GM18951 (cell line): ENCODE data around the gene ENG.

ENCODE experiments used
- POLR2A ChIP-seq: IDR thresholded peaks from 4 replicates; pipeline ENCODE4 v1.6.1; 2011; ENCODE audit warnings: mild to moderate bottlenecking; ENCODE audit not compliant: insufficient read length, insufficient read depth; ENCODE audit errors: extremely low read depth
- in situ Hi-C: fragments of 300-500 bp; cut with MboI; formaldehyde crosslinking; loops from one replicate; pipeline ENCODE4 v1.12.0; 2022; ENCODE audit warnings: low sequenced_read_pairs, mixed read lengths, inconsistent platforms; ENCODE audit not compliant: unreplicated experiment

The ENG gene

DNA sequence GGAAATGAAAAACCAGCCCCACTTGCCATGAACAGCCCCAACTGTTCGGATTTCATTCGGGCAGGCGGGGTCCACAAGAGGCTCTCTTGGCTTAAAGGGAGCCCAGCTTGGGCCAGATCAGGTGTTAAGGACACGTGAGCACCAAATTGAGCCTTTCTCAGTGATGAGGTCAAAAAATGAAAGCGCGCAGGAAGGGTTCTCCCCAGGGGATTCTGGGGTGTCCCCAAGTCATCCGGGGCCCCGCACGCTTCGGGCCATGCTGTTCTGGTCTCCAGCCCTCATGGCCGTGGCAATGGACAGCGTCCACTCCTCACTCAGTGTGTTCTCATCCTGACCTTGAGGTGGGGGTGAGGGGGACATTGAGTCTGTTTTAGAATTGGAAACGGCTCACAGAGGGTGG is 12.1 kb upstream of the ENG start:
- no peak for TF ChIP-seq POLR2A

DNA sequence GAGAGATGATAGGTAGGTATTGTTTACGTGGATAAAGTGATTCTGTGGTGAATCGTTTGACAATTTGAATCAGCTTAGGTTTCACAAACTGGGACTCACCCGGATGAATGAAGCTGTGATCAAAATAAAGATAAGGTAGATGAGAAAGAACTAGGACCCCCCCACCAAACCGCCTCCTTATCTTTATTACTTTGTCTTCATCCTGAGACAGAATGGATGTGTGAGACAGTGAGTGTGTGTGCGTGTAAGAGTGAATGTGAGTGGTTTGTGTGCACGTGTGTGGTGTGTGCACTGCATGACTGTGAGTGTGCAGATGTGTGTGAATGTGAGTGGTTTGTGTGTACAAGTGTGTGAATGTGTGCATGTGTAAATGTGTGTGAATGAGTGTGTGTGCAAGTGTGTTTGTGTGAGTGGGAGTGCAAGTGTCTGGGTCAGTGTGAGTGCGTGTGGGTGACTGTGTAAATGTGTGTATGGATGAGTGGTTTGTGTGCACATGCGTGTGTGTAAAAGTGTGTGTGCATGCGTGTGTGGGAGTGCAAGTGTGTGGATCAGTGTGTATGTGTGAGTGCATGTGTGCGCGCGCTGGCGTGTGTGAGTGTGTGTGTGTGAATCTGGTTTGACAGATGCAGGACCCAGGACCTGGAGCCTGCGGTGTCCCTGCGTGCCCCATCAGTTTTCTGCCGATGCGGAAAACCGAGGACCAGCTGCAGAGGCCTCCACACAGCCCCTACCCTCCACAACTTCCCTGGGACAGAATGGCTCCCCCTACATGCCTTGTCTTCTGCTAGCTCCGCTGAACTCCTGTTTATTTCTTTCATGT is 11.4 kb upstream of the ENG start:
- TF ChIP-seq POLR2A, result no peak
- in situ Hi-C loops, result no loop called here

More for the DNA sequence above, 12.1 kb upstream of the ENG start:
- in situ Hi-C loops, result no loop called here

DNA sequence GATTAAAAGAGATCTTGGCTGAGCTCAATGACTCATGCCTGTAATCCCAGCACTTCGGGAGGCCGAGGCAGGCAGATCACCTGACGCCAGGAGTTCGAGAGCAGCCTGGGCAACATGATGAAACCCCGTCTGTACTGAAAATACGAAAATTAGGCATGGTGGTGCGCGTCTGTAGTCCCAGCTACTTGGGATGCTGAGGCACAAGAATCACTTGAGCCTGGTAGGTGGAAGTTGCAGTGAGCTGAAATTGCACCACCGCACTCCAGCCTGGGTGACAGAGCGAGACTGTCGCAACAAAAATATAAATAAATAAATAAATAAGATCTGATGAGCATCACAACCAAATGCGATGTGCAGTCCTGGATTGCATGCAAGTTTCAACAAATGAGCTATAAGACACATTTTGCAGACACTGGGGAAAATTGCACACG is 8.7 kb upstream of the ENG start:
- in situ Hi-C loops, result no loop called here
- no peak for TF ChIP-seq POLR2A

DNA sequence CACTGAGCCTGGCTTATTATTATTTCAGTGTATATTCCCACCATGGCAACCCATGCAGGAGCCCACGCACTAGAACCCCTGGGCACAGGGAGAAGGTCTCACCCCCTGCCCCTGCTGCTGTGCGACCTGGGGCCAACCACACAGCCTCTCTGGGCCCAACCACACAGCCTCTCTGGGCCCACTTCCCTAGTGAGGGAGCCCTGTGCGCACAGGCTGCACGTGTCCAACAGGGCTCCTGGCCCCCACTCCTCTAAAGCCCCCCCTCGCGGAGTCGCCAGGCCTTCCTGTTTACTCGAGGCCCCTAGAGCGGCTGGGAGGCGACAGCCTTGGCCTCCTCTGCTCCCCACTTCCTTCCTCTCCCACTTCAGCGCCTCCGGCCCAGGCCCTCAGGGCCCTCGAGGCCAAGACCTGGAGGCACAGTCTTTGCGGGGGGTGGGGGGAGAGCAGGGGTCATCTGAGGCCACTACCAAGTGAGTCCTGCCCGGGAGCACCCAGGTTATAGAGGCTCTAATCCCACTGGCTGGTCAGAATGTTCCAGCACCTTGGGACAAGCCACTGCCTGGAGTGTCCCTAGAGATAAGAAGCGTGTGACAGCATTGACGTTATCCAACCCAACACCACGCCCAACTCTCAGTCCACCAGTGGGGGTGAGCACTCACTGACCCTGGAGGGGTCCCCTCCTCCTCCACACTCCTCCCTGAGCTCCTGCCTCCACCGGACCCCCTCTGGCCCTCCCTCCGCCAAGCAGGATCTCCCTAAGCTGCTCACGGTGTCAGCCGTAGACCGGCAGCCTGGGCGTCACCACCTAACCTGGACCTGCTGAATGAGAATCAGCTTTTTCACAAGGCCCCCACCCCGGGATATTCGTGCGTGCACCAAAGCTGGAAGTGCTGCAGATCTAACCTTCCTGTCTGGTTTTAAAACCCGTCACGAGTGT is 7.9 kb upstream of the ENG start:
- TF ChIP-seq POLR2A, result no peak
- in situ Hi-C loops, result no loop called here

DNA sequence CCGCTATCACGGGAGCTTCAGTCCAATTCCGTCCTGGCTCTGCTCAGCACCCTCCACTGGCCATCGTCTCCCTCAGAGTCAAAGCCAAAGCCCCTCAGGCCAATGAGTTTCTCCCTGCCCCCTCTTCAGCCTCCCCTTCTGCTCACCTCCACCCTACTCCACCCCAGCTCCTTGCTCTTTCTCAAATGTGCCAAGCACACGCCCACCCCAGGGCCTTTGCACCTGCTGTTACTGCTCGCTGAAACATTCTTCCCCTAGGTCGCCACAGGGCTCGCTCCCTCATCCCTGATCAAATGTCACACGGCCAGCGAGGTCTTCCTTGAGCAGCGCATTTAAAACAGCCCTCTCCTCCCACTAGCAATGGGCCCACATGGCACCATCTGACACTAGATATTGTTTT is 6.3 kb upstream of the ENG start:
- in situ Hi-C loops, result no loop called here

DNA sequence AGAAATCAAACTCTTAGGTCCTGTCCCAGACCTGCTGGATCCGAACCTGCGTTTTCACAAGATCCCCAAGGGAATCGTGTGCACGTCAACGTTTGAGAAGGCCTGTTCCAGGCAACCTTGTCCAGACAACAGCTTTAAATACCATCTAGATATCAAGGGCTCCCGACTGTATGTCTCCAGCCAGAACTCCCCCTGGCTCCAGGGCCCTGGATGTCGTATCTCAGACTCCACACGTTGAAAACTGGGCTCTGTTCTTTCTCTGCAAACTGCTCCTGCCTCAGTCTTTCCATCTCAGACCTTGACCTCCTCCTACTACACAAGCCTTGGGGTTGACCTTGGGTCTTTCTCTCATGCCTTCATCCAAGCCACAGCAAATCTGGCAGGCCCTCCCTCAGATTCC is 5.8 kb upstream of the ENG start:
- TF ChIP-seq POLR2A, result no peak
- in situ Hi-C loops, result no loop called here

More for the DNA sequence above, 6.3 kb upstream of the ENG start:
- no peak for TF ChIP-seq POLR2A

DNA sequence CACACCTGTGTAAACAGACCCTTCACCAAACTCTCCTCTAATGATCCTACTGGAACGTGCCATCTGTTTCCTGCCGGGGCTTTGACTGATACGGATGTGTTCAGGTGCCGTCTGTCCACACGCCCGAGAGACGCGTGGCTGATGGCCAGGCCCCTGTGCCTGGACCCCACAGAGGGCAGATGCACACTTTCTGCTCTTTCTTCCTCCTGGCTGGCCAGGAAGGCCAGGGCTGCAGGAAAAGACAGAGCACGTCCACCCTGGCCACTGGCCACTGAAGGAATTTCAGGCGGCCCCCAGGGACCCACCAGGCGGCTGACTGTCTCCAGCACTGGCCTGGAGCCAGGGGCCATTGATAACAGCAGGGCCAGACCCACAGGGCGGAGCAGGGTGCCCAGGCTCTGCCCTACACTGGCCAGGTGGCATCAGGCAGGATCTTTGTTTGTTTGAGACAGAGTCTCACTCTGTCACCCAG is 3.6 kb upstream of the ENG start:
- in situ Hi-C loops, result no loop called here
- TF ChIP-seq POLR2A, result no peak

DNA sequence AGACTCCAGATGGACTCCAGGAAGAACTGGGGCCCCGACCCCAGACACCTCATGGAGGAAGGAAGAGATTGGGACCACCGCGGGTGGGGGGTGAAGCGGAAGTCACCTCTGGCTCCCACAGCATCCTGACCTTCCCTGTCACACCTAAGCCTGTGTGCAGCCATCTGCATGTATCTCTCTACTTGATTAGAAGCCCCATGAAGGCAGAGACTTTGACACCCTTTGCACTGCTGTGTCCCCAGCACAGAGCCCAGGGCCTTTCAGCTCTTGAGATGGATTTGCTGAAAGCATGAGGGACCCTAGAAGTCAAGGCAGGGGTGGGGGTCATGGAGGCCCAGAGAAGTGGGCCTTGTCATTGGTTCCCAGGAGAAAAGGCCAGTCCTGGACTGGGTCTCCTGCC is 2.8 kb upstream of the ENG start:
- in situ Hi-C loops, result no loop called here

DNA sequence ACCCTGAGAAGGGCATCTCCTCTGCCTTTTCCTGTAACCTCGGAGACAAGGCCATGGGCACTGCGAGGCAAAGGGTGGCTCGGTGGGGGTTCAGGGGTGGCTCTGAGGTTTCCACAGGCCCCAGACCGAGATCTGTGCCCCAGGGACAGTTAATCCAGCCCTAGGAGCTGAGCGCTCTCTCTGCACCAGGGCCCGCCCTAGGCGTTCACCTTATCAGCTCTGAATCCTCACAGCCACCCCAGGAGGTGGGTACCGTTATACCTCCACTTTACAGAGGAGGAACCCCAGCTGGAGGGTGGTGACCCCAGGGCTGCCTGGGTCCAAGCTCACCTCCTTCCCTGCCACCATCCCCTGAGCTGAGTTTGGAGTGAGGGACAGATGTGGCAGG is 2.3 kb upstream of the ENG start:
- no peak for TF ChIP-seq POLR2A
- in situ Hi-C loops, result no loop called here

More for the DNA sequence above, 2.8 kb upstream of the ENG start:
- TF ChIP-seq POLR2A, result no peak

DNA sequence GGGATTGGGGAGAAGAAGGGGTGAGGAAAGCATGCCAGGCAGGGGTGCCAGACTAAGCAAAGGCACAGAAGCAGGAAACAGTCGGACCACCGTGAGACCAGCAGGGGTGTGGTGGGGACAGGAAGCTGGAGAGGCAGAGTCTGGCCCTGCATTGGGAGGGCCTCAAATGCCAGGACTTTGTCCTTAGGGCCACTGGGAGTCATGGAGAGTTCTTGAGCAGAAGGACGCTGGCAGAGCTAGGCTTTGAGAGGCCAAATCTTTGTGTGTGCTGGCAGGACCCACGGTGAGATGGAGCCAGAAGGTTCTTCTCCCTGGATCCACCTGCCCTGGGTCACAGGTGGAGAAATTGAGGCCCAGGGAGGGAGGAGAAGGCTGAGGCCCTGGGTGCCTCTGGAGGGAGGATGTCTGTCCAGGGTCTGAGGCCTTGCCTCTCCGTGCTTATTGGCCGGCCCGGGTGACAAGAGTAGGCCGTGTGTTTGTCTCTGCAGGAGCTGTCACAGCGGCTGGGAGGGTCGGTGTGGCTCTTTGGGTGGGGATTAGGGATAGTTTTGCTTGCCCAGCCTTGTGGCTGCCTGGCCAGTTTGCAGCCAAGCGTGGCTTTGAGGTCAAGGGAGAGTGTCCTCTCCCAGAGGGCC is 1.8 kb upstream of the ENG start:
- no peak for TF ChIP-seq POLR2A
- in situ Hi-C loops, result no loop called here

DNA sequence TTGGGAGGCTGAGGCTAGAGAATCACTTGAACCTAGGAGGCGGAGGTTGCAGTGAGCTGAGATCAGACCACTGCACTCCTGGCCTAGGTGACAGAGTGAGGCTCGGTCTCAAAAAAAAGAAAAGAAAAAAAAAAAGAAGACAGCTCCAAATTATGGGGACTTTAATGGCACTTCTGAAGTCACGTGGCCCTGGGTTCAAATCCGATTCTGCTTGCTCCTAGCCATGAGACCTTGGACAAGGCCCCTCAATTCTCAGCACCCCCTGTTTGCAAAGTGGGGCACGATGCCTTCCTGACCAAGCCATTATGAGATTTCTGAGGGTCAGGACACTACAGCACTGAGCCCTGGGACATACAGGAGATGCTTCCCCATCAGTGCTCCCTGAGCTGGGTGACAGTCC is 1.1 kb upstream of the ENG start:
- in situ Hi-C loops, result no loop called here
- TF ChIP-seq POLR2A, result no peak

DNA sequence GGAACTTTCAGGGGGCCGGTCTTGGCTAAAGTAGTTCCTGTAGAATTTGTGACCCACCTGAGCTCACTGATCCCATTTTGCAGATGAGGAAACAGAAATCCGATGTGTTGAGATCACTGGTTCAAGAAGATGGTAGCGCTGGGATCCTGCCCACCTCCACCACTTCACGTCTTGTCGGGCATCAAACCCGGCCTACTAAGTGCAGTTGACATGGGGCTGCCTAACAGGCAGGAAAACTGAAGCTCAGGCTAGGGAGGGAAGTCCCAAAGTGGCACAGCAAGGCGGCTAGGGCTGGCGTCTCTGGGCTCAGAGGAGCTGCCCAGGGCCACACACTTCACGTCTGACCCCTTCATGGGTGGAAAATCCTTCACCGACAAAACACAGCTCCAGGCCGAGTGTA is 502 bp upstream of the ENG start:
- no peak for TF ChIP-seq POLR2A
- in situ Hi-C loops, result no loop called here
